Stomach (tissue), 4 donors: Measurements from ENCODE around the gene KCNIP4.

Experiments
- CTCF ChIP-seq, 7 experiments: fragments of 450-650 bp in 4 of 7; fragments of 200-600 bp in 3 of 7; sonication (generic) in 3 of 7; IDR thresholded peaks; one replicate each; pipeline ENCODE4 v1.5.1; 2016 to 2019; ENCODE audit warnings: antibody characterized with exemption in 7 of 7, control low read depth in 2 of 7, mild to moderate bottlenecking in 1 of 7
- POLR2A ChIP-seq, 4 donors: fragments of 450-650 bp; IDR thresholded peaks; one replicate each; pipeline ENCODE4 v1.6.1; 2016; ENCODE audit warnings: antibody characterized with exemption in 4 of 4, control low read depth in 2 of 4, mild to moderate bottlenecking in 1 of 4, moderate library complexity in 1 of 4

- TF ChIP-seq CTCF (IDR thresholded peaks at IDR 0.05): no peak
- TF ChIP-seq POLR2A (IDR thresholded peaks at IDR 0.05): no peak
Observed at GRCh38 chr4:21593671-21594001, 354.9 kb downstream of the KCNIP4 start.
